OCI-M2 (cell line): Measurements from ENCODE around the gene MANF.

Experiments used
- DNase-seq: peaks from one replicate; lab custom pipeline; 2025; ENCODE audit not compliant: unreplicated experiment; lab: John Stamatoyannopoulos, UW

MANF gene

DNA sequence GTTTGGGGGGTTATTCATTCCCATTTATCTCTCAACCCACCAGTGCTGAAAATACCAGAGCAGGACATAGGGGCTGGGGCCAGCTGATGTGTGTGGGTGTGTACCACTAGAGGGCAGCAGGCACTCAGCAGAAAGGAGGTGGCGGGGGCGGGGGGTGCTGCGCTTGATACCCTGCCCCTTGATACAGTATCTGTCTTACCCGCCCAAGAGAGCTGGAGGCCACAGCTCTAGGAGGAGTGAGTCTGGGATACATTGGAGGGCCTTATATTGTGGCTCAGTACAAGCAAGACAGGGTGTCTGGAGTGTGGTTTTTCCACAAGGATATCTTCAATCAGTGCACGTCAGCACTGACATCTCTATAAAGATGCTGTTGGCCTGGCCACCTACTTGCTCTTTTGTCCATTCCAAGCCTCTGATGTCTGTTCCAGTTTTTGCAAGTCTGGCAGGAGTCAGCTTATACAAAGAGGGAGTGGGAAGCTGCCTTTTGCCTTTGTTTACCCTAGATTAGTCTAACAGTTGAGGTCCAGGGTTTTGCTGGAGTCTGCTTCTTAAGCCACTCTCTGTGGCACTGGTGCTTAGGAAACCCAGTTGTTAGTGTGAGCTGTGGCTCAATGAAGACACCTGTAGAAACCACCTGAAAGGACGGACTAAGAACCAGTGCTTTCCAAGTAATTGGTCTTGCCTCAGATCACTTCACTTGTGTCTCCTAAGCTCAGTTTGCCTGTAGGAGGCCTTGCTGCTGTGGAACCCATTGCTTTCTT, 4.5 kb downstream of the MANF start:
- no peak for DNase-seq

DNA sequence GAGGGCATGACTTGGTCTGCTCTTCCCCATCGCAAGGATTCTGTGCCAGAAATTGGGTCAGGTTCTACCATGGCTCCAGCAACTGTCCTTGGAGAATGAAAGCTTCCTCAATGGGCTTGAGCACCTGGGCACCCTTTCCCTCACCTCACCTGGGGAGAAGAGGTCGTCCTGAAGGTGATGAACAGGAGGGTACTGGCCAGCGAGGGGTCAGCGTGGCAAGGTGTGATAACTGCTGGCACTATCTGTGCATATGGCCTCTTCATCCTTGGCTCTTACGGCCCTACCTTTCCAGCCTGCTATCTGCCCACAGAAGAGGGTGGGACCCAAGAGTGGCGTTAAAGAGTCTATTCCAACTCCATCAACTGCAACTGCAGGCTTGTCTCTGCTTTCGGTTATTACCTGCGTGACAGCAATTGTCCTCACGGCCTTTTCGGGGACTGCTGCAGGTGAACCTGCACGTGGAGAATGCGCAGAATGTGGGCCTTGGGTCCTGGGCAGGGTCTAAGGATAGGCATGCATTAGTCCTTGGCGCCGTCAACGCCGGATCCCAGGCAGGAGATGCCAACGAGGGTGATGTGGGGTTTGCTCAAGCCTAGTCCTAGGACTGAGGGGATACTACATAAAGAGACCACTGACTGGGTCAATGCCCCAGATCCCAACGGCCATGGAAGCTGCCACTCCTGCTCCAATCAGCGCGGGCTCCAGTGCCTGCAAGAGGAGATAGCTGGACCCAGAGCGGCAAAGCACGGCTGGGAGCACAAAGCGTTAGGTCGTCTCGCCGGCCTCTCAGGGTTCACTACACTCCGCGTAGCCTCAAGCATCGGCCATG, 5.4 kb downstream of the MANF start:
- DNase-seq: no peak

- DNase-seq: peak; percentile 55
Observed at GRCh38 chr3:51391075-51391565, 6.0 kb downstream of the MANF start, which contains the start of gene RBM15B. TSS of gene RBM15B (plus strand) at chr3:51391285. CDS start at chr3:51391400, 115 bp downstream.

- DNase-seq: no peak
Observed at GRCh38 chr3:51391566-51392354, 6.7 kb downstream of the MANF start.

GRCh38 chr3:51392355-51393133, 7.5 kb downstream of the MANF start:
- DNase-seq: no peak

GRCh38 chr3:51393134-51393495, 8.0 kb downstream of the MANF start:
- DNase-seq: no peak

- no peak for DNase-seq
Observed at GRCh38 chr3:51393564-51393963, 8.5 kb downstream of the MANF start.

DNA sequence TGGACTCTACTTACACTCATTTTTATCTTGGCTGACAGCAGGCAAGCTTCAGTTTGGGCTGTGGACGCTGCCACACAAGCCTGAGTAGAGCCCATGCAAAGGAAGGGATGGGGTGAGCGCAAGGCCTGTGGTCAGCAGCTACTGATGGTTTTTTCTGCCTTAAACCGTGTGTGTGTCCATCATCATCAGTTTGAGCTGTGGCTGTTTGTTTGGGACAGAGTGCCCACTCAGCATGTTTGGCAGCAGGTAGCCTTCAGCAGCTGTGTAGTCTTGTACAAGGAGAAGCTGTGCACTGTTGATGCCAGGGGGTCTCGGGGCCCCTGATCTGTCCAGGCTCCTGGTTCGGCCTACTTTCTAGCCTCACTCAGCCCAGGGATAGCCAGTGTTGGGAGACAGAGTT, 9.4 kb downstream of the MANF start:
- DNase-seq: no peak

GRCh38 chr3:51395493-51396213, 10.6 kb downstream of the MANF start:
- DNase-seq: no peak

DNA sequence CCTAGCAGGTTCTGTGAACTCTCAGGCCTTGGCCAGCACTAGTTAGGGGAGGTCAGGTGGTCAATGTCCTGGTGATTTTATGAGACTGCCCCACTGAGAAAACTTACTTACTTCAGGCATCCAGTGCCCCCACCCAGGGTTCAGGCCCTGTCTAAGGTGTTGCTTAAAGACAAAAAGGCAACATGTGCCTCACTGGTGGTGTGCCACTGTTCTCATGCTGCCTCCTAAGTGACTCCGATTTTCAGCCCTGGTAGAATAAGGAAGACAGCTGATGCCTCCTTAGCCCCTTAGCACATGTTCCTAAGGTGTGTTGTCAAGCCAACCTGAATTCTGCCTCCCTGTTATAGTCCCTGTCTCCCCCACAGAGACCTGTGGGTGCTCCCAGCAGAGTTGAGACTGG, 11.3 kb downstream of the MANF start:
- DNase-seq: no peak

GRCh38 chr3:51397392-51397791, 12.3 kb downstream of the MANF start:
- no peak for DNase-seq

- DNase-seq: no peak
Observed at GRCh38 chr3:51398595-51399310, 13.7 kb downstream of the MANF start.

- no peak for DNase-seq
Observed at GRCh38 chr3:51400166-51400565, 15.1 kb downstream of the MANF start.

- DNase-seq: no peak
Observed at GRCh38 chr3:51401735-51402134, 16.6 kb downstream of the MANF start.

- no peak for DNase-seq
Observed at GRCh38 chr3:51403675-51404074, 18.6 kb downstream of the MANF start.

DNA sequence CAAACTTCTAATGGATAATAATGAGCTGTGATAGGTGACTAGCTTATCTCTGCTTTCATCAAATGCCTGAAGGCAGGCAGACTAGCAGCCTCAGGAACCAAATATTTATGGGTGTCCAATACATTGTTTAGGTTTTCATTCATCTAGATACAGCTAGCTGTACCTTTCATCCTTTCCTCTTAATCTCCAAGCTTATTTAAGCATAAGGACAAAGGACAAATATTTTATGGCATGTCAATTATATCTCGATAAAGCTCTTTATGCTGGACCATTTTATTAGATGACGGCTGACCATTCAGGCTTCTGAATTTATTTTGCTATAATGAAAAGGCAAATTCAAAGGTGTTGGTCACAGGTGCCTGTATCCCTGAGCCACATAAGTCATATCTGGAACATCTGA, 22.9 kb downstream of the MANF start:
- no peak for DNase-seq

GRCh38 chr3:51408813-51409212, 23.7 kb downstream of the MANF start:
- DNase-seq: no peak

DNA sequence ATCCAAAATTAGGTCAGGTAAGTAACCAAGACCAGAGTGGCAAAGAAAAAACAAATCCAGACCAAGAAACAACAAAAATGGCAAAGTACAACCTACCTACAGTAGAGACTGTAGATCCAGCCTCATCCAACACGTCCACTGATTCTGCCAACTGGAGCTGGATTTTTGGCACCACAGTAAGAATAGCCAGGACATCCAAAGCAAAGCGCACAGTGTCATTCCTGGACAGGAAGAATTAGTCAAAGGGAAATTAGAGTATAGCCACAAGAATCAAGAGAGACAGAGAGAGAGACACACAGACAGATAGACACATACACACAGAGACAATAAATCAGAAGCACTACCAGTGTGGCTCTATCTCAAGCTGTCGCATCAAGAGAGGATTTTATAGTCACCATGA, 37.1 kb downstream of the MANF start:
- no peak for DNase-seq

DNA sequence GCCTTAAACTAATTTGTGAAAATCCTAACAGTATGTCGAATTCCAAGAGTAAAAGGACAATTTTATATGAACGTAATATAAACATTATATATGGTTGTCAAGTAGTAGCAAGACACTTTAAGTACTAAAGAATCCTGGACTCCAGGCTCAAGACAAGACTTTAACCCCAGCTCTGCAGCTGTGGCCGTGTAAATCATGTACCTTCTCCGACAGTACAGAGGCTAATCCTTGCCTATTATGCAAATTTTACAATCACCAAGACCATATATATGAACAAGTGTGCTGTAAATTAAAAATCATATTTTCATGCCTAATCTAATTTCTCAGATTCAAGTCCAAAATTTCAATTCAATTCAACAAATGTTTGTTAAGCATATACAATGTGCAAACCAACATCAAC, 41.8 kb downstream of the MANF start:
- no peak for DNase-seq
